Kidney epithelial cell (primary cell): ENCODE measurements around the gene GPR78. TPM values are rescaled to one million over a fixed set of nuclear protein-coding genes. Genes with fewer than 3 reads are reported as not detected.
A peak's percentile ranks its signal among the peaks of the same experiment; 100 is the strongest.

Experiments used
- DNase-seq: peaks from one replicate; pipeline ENCODE4 v3.0.0-alpha.2; 2010; ENCODE audit warnings: low read depth
- H3K27me3 ChIP-seq: 2 replicates; pipeline ENCODE4 v1.6.0; 2011; ENCODE audit warnings: low read length; ENCODE audit not compliant: control insufficient read depth, insufficient read depth
- H3K36me3 ChIP-seq: 2 replicates; pipeline ENCODE4 v1.5.1; 2011; ENCODE audit warnings: low read length; ENCODE audit not compliant: control insufficient read depth, insufficient read depth
- H3K4me3 ChIP-seq: 2 replicates; pipeline ENCODE4 v1.5.1; 2011; ENCODE audit warnings: low read depth, mild to moderate bottlenecking, control low read depth, low read length
- total RNA-seq: library from RNA; depleted of rRNA; stranded (reverse); fragments of >200 nt; gene quantifications from 2 replicates; pipeline ENCODE4 v1.2.3, GENCODE V29; 2015
- TF ChIP-seq, protein P1 (sequence below): IDR thresholded peaks from 2 replicates; pipeline ENCODE4 v1.5.1; 2011; ENCODE audit warnings: mild to moderate bottlenecking, moderate library complexity, low read length, control low read depth, inconsistent platforms; ENCODE audit not compliant: insufficient read depth, poor library complexity, severe bottlenecking

The GPR78 gene
- total RNA-seq, 1 donor from 2014 or later, result not detected

DNA sequence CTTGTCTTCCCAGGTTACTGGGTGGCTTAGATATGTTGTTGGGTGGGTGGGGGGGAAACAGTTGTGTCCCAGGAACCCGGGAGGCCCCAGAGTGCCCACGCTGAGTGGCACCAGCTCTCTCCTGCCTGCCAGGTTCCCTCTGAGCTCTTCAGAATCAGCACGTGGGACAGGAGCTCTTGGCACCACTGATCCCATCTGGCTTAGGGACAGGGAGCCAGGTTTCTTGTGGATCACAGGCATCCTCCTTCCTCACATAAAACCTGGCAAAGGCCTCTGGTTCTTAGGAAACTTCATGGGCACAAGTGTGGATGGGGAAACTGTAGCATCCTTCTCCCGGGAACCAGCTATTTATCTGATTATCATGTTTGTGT, 3.4 kb downstream of the GPR78 start:
- TF ChIP-seq, protein P1, sequence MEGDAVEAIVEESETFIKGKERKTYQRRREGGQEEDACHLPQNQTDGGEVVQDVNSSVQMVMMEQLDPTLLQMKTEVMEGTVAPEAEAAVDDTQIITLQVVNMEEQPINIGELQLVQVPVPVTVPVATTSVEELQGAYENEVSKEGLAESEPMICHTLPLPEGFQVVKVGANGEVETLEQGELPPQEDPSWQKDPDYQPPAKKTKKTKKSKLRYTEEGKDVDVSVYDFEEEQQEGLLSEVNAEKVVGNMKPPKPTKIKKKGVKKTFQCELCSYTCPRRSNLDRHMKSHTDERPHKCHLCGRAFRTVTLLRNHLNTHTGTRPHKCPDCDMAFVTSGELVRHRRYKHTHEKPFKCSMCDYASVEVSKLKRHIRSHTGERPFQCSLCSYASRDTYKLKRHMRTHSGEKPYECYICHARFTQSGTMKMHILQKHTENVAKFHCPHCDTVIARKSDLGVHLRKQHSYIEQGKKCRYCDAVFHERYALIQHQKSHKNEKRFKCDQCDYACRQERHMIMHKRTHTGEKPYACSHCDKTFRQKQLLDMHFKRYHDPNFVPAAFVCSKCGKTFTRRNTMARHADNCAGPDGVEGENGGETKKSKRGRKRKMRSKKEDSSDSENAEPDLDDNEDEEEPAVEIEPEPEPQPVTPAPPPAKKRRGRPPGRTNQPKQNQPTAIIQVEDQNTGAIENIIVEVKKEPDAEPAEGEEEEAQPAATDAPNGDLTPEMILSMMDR, result no peak
- no peak for DNase-seq
- Histone ChIP-seq H3K36me3 (no peaks in the 10 kb centered on the region), H3K4me3 (no peak overlapping the region), H3K27me3 (peaks cover 71% of the 10 kb centered on the region)

DNA sequence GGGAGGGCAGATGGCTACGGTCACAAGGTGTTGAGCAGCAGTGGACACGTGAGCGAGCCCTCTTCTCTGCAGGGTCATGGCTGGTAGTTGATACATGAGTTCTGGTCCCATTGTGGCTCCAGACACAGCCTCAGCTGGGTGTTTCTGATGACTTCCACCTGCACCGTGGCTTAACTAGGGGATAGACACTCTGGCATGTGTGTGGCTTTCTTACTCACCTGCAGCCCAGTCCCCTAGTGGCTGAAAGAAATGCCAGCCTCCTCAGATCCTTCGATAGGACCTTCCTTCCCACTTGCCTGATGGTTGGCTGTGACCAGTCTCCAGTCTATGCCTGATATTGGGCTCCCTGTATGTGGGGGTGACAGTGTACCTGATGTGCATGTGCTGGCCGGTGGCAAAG, 5.0 kb downstream of the GPR78 start:
- H3K4me3 ChIP-seq, result no peak overlapping the region
- TF ChIP-seq, protein P1, result peak; percentile 14
- no peak for DNase-seq
- peaks cover 64% of the 10 kb centered on the region for H3K27me3 ChIP-seq
- no peaks in the 10 kb centered on the region for H3K36me3 ChIP-seq

DNA sequence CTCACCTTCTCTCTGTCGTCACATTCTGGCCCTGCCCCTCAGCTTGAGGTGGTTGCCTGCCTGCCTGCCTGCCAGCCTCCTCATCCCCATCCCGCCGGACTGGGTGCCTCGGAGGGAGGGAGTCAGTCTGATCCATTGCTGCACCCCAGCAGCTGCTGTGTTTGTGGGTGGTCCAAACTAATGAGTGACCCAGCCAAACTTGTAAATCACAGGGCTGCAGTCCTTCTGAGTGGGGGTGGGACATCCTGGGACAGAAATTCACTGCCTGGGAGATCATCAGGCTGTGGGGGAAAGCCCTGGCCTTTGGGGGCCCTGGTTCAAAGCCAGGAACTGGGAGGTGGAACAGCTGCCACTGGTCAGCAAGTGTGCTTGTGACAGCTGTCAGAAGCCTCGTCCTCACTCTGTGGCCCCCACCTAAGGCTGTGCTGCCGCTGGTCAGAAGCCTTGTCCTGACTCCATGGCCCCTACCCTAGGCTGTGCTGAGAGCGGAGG, 5.6 kb downstream of the GPR78 start:
- DNase-seq, result no peak
- H3K27me3 ChIP-seq, result peaks cover 64% of the 10 kb centered on the region
- no peak overlapping the region for H3K4me3 ChIP-seq
- TF ChIP-seq, protein P1, result no peak
- no peaks in the 10 kb centered on the region for H3K36me3 ChIP-seq

DNA sequence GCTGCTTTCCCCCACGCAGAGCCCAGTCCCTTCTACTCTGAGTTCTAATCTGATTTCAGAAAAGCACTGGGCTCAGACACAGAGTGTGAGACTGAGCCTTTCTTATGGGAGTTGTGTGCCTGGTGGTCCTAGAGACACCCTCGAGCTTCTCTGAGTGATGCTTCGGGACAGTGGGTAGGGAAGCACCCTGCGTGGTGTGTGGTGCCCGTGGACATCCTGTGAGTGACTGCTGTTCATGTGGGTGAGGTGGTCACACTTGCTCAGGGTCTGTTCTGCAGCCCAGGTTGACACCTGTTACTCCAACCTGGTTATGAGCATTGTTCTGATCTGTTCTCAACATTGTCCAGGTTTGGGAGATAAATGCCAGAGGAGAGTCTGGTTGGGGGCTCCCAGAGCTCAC, 6.1 kb downstream of the GPR78 start:
- DNase-seq, result no peak
- Histone ChIP-seq H3K27me3 (peaks cover 64% of the 10 kb centered on the region), H3K4me3 (no peak overlapping the region), H3K36me3 (no peaks in the 10 kb centered on the region)
- TF ChIP-seq, protein P1, result no peak

DNA sequence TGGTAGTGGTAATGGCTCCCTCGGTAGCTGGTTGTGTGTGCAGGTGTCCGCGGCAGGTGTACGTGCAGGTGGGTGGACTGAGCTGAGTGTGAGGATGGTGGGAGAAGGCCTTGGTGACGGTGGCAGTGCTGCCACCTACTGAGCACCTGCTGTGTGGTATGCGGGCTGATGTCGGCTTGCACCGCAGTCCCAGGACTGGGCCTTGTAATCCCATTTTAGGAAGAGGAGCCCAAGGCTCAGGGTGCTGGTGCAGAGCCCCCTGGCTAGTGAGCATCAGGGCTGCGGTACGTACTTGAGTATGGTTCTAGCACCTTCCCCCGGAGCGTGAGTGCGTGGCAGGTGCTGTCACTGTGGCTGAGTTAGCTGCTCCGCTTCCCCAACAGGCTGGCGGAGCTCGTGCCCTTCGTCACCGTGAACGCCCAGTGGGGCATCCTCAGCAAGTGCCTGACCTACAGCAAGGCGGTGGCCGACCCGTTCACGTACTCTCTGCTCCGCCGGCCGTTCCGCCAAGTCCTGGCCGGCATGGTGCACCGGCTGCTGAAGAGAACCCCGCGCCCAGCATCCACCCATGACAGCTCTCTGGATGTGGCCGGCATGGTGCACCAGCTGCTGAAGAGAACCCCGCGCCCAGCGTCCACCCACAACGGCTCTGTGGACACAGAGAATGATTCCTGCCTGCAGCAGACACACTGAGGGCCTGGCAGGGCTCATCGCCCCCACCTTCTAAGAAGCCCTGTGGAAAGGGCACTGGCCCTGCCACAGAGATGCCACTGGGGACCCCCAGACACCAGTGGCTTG, 6.7 kb downstream of the GPR78 start:
- peaks cover 63% of the 10 kb centered on the region for H3K27me3 ChIP-seq
- no peaks in the 10 kb centered on the region for H3K36me3 ChIP-seq
- TF ChIP-seq, protein P1, result peak; percentile 42
- no peak overlapping the region for H3K4me3 ChIP-seq
- no peak for DNase-seq

DNA sequence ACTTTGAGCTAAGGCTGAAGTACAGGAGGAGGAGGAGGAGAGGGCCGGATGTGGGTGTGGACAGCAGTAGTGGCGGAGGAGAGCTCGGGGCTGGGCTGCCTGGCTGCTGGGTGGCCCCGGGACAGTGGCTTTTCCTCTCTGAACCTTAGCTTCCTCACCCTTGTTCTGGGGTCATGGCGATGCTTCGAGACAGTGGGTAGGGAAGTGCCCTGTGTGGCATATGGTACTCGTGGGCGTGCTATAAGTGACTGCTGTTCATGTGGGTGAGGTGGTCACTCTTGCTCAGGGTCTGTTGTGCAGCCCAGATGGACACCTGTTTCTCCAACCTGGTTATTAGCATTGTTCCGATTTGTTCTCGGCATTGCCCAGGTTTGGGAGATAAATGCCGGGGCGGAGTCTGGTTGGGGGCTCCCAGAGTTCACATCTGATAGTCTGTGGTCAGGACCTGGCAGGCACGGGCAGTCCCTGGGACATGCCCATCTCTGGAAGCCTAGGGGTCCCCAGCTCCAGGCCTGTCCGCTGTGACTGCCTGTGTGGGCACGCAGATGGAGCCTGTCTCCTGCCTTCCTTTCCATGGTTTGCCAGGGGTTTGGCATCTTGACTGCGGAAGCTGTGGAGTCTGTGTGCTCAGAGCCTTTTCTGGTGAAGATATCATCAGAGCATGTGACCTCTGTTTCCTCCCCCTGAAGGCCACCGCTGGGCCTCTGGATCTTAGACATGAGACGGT, 7.4 kb downstream of the GPR78 start:
- TF ChIP-seq, protein P1, result no peak
- H3K27me3 ChIP-seq, result peaks cover 63% of the 10 kb centered on the region
- no peaks in the 10 kb centered on the region for H3K36me3 ChIP-seq
- H3K4me3 ChIP-seq, result no peak overlapping the region
- no peak for DNase-seq
